GM18526 (cell line): Measurements from ENCODE around the gene MAGI1.

Experiments
- POLR2A ChIP-seq: IDR thresholded peaks from 3 replicates; pipeline ENCODE4 v1.6.1; 2011; ENCODE audit not compliant: insufficient read length; ENCODE audit errors: extremely low read depth

MAGI1 gene

GRCh38 chr3:65787827-65788226, 250.9 kb downstream of the MAGI1 start:
- TF ChIP-seq POLR2A: no peak

- TF ChIP-seq POLR2A: no peak
Measured at GRCh38 chr3:65787340-65787739, 251.4 kb downstream of the MAGI1 start.

GRCh38 chr3:65786890-65787289, 251.8 kb downstream of the MAGI1 start:
- TF ChIP-seq POLR2A: no peak

GRCh38 chr3:65785065-65785645, 253.6 kb downstream of the MAGI1 start:
- no peak for TF ChIP-seq POLR2A

GRCh38 chr3:65783117-65783516, 255.6 kb downstream of the MAGI1 start:
- TF ChIP-seq POLR2A: no peak

- no peak for TF ChIP-seq POLR2A
Measured at GRCh38 chr3:65781594-65781993, 257.1 kb downstream of the MAGI1 start.

- no peak for TF ChIP-seq POLR2A
Measured at GRCh38 chr3:65779390-65779789, 259.3 kb downstream of the MAGI1 start.

GRCh38 chr3:65778968-65779367, 259.8 kb downstream of the MAGI1 start:
- TF ChIP-seq POLR2A: no peak

- TF ChIP-seq POLR2A: no peak
Measured at GRCh38 chr3:65777050-65777449, 261.7 kb downstream of the MAGI1 start.

GRCh38 chr3:65776494-65776893, 262.2 kb downstream of the MAGI1 start:
- TF ChIP-seq POLR2A: no peak

GRCh38 chr3:65776081-65776480, 262.6 kb downstream of the MAGI1 start:
- no peak for TF ChIP-seq POLR2A

- TF ChIP-seq POLR2A: no peak
Measured at GRCh38 chr3:65772758-65773157, 266.0 kb downstream of the MAGI1 start.

- TF ChIP-seq POLR2A: no peak
Measured at GRCh38 chr3:65767551-65767950, 271.2 kb downstream of the MAGI1 start.

GRCh38 chr3:65762235-65762580, 276.5 kb downstream of the MAGI1 start:
- TF ChIP-seq POLR2A: no peak

GRCh38 chr3:65761446-65762234, 277.1 kb downstream of the MAGI1 start:
- TF ChIP-seq POLR2A: no peak

GRCh38 chr3:65758876-65759598, 279.7 kb downstream of the MAGI1 start:
- TF ChIP-seq POLR2A: no peak

- TF ChIP-seq POLR2A: no peak
Measured at GRCh38 chr3:65758438-65758837, 280.3 kb downstream of the MAGI1 start.

GRCh38 chr3:65752636-65753035, 286.1 kb downstream of the MAGI1 start:
- TF ChIP-seq POLR2A: no peak
